Measurements from ENCODE around the gene ELOA2.
"Not testable (repeated sequence)": the region's sequence is repeated elsewhere in the genome, so short reads cannot be mapped to it uniquely, and the experiment has no call there.

DNA sequence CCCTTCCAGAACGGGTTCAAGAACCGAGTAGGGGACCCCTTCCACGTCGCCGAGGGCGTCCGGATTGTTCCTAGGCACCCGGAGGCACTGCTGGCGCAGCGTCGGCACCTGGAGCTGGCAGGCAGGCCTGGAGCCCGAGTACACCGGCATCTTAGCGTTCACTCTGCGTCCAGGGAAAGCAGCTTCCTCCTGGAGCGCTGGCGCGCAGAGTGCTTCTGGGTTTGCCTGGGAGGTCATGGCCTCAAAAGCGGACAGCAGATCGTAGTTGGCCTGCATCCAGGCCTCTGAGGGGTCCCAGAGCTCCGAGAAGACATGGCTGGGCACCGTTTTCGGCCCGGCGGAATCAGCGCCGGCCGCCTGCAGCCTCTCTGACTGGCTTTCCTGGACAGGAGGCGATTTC is 12.6 kb downstream of the ELOA2 start:
- TF ChIP-seq, protein P1, sequence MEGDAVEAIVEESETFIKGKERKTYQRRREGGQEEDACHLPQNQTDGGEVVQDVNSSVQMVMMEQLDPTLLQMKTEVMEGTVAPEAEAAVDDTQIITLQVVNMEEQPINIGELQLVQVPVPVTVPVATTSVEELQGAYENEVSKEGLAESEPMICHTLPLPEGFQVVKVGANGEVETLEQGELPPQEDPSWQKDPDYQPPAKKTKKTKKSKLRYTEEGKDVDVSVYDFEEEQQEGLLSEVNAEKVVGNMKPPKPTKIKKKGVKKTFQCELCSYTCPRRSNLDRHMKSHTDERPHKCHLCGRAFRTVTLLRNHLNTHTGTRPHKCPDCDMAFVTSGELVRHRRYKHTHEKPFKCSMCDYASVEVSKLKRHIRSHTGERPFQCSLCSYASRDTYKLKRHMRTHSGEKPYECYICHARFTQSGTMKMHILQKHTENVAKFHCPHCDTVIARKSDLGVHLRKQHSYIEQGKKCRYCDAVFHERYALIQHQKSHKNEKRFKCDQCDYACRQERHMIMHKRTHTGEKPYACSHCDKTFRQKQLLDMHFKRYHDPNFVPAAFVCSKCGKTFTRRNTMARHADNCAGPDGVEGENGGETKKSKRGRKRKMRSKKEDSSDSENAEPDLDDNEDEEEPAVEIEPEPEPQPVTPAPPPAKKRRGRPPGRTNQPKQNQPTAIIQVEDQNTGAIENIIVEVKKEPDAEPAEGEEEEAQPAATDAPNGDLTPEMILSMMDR (conservative IDR thresholded peaks at IDR 0.05 in 1 of 2, IDR thresholded peaks at IDR 0.05 in 1 of 2; ENCODE audit: low read depth in 1 of 2, low read length in 2 of 2): not testable (repeated sequence)
- TF ChIP-seq EZH2 (IDR thresholded peaks at IDR 0.05; ENCODE audit: low read length, missing control alignments): not testable (repeated sequence)
